Cardiac muscle cell (in vitro differentiated cells and primary cell): ENCODE data around the gene LAMA4. TPM values are rescaled to one million over a fixed set of nuclear protein-coding genes. Genes with fewer than 3 reads are reported as not detected.
A peak's percentile ranks its signal among the peaks of the same experiment; 100 is the strongest.

Source experiments
- DNase-seq, 2 donors: peaks; one replicate each; pipeline versions ENCODE4 v3.0.0 to v3.0.0-alpha.2; 2010 to 2017; ENCODE audit warnings: low read depth in 1 of 2, low spot score in 1 of 2
- H3K27ac ChIP-seq: fragments of 200-600 bp; sonication (generic); 2 replicates; pipeline ENCODE4 v1.5.1; 2016
- H3K27me3 ChIP-seq: fragments of 200-600 bp; sonication (generic); 2 replicates; pipeline ENCODE4 v1.6.0; 2016; ENCODE audit warnings: control low read depth
- H3K36me3 ChIP-seq: fragments of 200-600 bp; sonication (generic); 2 replicates; pipeline ENCODE4 v1.5.1; 2016; ENCODE audit warnings: control low read depth
- H3K4me1 ChIP-seq: fragments of 200-600 bp; sonication (generic); 2 replicates; pipeline ENCODE4 v1.8.1; 2017; ENCODE audit warnings: low read depth, mild to moderate bottlenecking, mixed run types
- H3K4me3 ChIP-seq: fragments of 200-600 bp; sonication (generic); 2 replicates; pipeline ENCODE4 v1.5.1; 2016; ENCODE audit warnings: mild to moderate bottlenecking
- H3K9me3 ChIP-seq: fragments of 200-600 bp; sonication (generic); 2 replicates; pipeline ENCODE4 v1.5.1; 2017; ENCODE audit warnings: low read depth, mild to moderate bottlenecking, control low read depth
- polyA plus RNA-seq: library from polyadenylated mRNA; unstranded; fragments of >200 nt; fragmentation: Nextera tagmentation; extraction: Ambion mirVana; gene quantifications from 2 replicates; pipeline ENCODE4 v1.2.1, GENCODE V29; 2016
- total RNA-seq: library from RNA; depleted of rRNA; stranded (reverse); fragments of >200 nt; gene quantifications from 2 replicates; pipeline ENCODE4 v1.2.3, GENCODE V29; 2016
- TF ChIP-seq, protein P1 (sequence below): IDR thresholded peaks from 2 replicates; pipeline ENCODE4 v1.5.1; 2012; ENCODE audit warnings: low read depth, mild to moderate bottlenecking, low read length

The LAMA4 gene
- total and polyA plus RNA-seq, 2 experiments from 2014 or later, result 162 to 304 TPM

DNA sequence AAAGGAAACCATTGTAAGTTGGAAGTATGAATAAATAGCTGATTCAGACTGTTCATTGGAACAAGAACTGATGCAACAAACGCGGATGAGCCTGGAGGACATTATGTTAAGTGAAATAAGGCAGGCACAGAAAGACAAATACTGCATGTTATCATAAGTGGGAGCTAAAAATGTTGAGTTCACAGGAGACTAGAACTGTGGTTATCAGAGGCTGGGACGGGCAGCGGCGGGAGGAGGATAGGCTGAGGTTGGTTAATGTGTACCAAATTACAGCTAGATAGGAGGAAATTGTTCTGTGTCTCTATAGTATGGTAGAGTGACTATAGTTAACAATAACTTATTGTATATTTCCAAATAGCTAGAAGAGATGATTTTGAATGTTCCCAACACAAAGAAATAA, 126.2 kb downstream of the LAMA4 start:
- Histone ChIP-seq H3K27ac (no peak overlapping the region), H3K27me3 (no peaks in the 10 kb centered on the region), H3K9me3 (no peaks in the 10 kb centered on the region), H3K4me3 (no peak overlapping the region), H3K36me3 (peaks cover 88% of the 10 kb centered on the region), H3K4me1 (no peaks in the 10 kb centered on the region)
- no peak for DNase-seq
- TF ChIP-seq, protein P1, sequence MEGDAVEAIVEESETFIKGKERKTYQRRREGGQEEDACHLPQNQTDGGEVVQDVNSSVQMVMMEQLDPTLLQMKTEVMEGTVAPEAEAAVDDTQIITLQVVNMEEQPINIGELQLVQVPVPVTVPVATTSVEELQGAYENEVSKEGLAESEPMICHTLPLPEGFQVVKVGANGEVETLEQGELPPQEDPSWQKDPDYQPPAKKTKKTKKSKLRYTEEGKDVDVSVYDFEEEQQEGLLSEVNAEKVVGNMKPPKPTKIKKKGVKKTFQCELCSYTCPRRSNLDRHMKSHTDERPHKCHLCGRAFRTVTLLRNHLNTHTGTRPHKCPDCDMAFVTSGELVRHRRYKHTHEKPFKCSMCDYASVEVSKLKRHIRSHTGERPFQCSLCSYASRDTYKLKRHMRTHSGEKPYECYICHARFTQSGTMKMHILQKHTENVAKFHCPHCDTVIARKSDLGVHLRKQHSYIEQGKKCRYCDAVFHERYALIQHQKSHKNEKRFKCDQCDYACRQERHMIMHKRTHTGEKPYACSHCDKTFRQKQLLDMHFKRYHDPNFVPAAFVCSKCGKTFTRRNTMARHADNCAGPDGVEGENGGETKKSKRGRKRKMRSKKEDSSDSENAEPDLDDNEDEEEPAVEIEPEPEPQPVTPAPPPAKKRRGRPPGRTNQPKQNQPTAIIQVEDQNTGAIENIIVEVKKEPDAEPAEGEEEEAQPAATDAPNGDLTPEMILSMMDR, result no peak

GRCh38 chr6:112123982-112124381, 130.4 kb downstream of the LAMA4 start:
- Histone ChIP-seq H3K27me3 (no peaks in the 10 kb centered on the region), H3K9me3 (no peaks in the 10 kb centered on the region), H3K4me3 (no peak overlapping the region), H3K36me3 (peaks cover 93% of the 10 kb centered on the region), H3K4me1 (no peaks in the 10 kb centered on the region), H3K27ac (peak overlapping the region; percentile 13)
- TF ChIP-seq, protein P1, result no peak
- no peak for DNase-seq

GRCh38 chr6:112122756-112123155, 131.6 kb downstream of the LAMA4 start:
- Histone ChIP-seq H3K9me3 (no peaks in the 10 kb centered on the region), H3K27ac (no peak overlapping the region), H3K4me3 (no peak overlapping the region), H3K4me1 (no peaks in the 10 kb centered on the region), H3K36me3 (peaks cover 93% of the 10 kb centered on the region), H3K27me3 (no peaks in the 10 kb centered on the region)
- TF ChIP-seq, protein P1, result no peak
- DNase-seq, result no peak

- DNase-seq, result no peak
Observed at GRCh38 chr6:112118034-112118433, 136.3 kb downstream of the LAMA4 start.

DNA sequence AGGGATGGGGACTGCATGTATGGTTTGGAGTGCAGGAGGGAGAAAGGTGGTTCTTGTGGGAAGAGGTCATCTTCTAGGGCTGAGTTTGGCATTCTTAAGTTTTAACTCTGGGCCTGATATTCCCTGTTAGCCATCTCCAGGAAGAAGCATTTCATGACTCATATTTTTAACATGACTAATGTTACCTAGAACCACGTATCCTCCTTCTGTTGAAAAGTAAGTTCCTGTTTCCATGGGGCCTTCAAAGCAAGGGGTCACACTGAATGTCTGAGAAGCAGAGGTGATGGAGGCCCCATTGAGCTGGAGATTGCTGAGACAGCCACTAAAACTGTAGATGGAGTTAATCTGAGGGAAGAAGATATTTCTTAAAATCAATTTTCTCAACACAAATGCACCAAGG, 136.8 kb downstream of the LAMA4 start:
- Histone ChIP-seq H3K9me3 (no peaks in the 10 kb centered on the region), H3K27ac (no peak overlapping the region), H3K27me3 (no peaks in the 10 kb centered on the region), H3K4me3 (no peak overlapping the region), H3K36me3 (peaks cover 95% of the 10 kb centered on the region), H3K4me1 (peaks cover 15% of the 10 kb centered on the region)
- TF ChIP-seq, protein P1, result no peak
- peak in 1 of 2 donors; percentile 25 for DNase-seq

More at GRCh38 chr6:112118034-112118433, 136.3 kb downstream of the LAMA4 start:
- Histone ChIP-seq H3K36me3 (peaks cover 99% of the 10 kb centered on the region), H3K9me3 (no peaks in the 10 kb centered on the region), H3K4me1 (peaks cover 10% of the 10 kb centered on the region), H3K27me3 (no peaks in the 10 kb centered on the region), H3K27ac (no peak overlapping the region), H3K4me3 (no peak overlapping the region)
- TF ChIP-seq, protein P1, result no peak

GRCh38 chr6:112116221-112116620, 138.1 kb downstream of the LAMA4 start:
- Histone ChIP-seq H3K9me3 (no peaks in the 10 kb centered on the region), H3K27ac (no peak overlapping the region), H3K4me3 (no peak overlapping the region), H3K36me3 (peaks cover 93% of the 10 kb centered on the region), H3K4me1 (peaks cover 15% of the 10 kb centered on the region), H3K27me3 (no peaks in the 10 kb centered on the region)
- no peak for DNase-seq
- TF ChIP-seq, protein P1, result no peak
